AG09319 (cell line): ENCODE measurements around the gene LRBA.

ENCODE experiments used
- DNase-seq: peaks from one replicate; pipeline ENCODE4 v3.0.0-alpha.2; 2010; ENCODE audit warnings: low read depth; ENCODE audit errors: extremely low read depth
- CTCF ChIP-seq: IDR thresholded peaks from 2 replicates; pipeline ENCODE4 v1.5.1; 2011; ENCODE audit warnings: low read depth, mild to moderate bottlenecking, inconsistent platforms, low read length, moderate library complexity

LRBA gene

GRCh38 chr4:150369434-150370380, 645.4 kb downstream of the LRBA start:
- DNase-seq, result no peak
- TF ChIP-seq CTCF, result no peak

- TF ChIP-seq CTCF, result no peak
- no peak for DNase-seq
These were observed 646.4 kb downstream of the LRBA start for GRCh38 chr4:150368667-150369066.

DNA sequence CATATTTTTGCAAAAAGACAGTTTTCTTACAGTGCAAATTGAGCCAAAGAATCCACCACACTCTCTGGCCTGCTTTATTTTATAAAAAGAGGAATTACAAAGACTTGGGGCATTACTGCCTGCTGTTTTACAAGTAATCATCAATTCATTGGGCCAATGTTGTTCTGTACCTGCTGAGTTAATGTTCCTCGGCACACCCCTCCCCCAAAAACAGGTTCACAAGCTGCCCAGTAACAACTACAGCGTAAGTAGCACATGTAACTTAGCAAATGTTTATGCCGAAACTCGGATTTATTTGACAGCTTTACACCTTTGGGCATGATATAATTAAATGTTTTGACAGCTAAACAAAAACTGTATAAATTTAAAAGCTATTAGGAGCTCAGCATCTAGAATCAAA, 647.8 kb downstream of the LRBA start:
- DNase-seq, result no peak
- no peak for TF ChIP-seq CTCF

- no peak for DNase-seq
- TF ChIP-seq CTCF, result no peak
These were observed 648.5 kb downstream of the LRBA start for GRCh38 chr4:150366487-150366999.

DNA sequence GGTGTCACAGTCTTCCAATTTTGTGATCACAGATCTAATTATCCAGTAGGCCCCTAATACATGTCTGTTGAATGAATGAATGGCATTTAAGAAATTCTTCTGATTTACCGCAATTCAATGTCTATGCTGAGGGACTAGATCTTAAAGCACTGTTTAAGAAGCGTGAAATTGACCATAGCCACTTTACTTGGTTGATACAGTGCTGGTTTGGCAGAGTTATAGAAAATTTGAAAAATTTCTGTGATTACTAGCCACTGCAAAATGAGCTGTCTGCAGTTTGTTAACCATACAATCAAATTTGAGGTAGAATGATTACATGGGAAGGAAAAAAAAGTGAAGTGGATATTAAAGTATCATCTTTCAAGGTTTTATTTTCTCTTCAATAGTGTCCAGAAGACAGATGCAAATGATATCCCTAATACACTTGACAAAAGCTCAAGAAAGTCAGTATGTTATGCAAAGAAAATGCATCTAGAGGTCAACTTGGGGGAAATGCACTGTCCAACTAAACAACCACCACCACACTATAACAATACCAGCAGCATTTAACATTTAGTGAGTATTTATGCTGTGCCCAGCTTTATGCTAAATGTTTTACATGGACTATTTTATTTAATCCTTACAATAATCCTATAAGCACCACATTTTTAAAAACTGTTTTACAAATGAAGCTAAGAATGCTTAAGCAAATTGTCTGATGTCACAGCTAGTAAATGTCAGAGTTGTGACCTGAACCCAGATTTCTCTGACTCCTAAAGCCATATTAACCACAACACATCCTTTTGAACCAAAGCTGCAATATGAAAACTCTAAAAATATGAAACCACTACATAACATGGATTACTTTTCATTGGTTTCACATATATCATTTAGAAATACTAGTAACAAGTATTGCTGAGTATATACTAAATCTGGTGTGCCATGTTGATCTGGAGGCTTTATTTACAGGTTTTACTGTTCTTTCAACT, 651.1 kb downstream of the LRBA start:
- TF ChIP-seq CTCF, result no peak
- no peak for DNase-seq

DNA sequence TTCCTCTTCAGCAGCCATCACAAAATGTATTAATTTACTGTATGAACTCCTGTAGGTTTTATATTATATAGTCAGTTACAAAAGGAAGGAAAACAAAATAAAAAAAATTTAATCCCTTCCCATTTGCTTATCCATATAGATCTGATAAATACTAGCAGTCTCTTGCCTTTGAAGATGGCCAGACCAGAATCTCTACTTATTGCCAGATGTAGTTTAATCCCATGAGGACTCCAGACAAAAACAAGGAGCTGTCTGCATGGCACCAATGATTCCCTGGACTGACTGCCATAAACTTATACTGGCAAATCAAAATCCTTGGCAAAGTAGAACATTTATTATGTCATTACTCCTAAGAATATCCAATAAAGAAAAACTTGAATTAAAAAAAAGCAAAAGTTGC, 656.4 kb downstream of the LRBA start:
- no peak for TF ChIP-seq CTCF
- no peak for DNase-seq

GRCh38 chr4:150357829-150358228, 657.3 kb downstream of the LRBA start:
- TF ChIP-seq CTCF, result no peak
- DNase-seq, result no peak
